HG03039 (cell line): ENCODE data around the gene R3HDM4.
"Not testable (repeated sequence)": the region's sequence is repeated elsewhere in the genome, so short reads cannot be mapped to it uniquely, and the experiment has no call there.

Experiments
- ATAC-seq: cut with Tn5 transposase; IDR thresholded peaks from one replicate; pipeline ENCODE4 v1.9.1; 2021; ENCODE audit warnings: mild to moderate bottlenecking, moderate library complexity; ENCODE audit not compliant: unreplicated experiment

Gene R3HDM4

GRCh38 chr19:862581-863314, 50.3 kb downstream of the R3HDM4 start:
- no peak for ATAC-seq

- ATAC-seq, result no peak
These were observed 51.1 kb downstream of the R3HDM4 start for GRCh38 chr19:861756-862580.

GRCh38 chr19:861141-861755, 51.8 kb downstream of the R3HDM4 start:
- ATAC-seq, result no peak

GRCh38 chr19:858868-859843, 53.9 kb downstream of the R3HDM4 start, which contains the start of gene CFD:
TSS of gene CFD (plus strand) at chr19:859664. CDS start at chr19:859690, 26 bp downstream.
- no peak for ATAC-seq

GRCh38 chr19:858284-858683, 54.7 kb downstream of the R3HDM4 start:
- no peak for ATAC-seq

GRCh38 chr19:855566-856120, 57.4 kb downstream of the R3HDM4 start:
- ATAC-seq, result no peak

GRCh38 chr19:855142-855541, 57.9 kb downstream of the R3HDM4 start:
- no peak for ATAC-seq

GRCh38 chr19:854549-854948, 58.5 kb downstream of the R3HDM4 start:
- ATAC-seq, result no peak

GRCh38 chr19:853614-854220, 59.3 kb downstream of the R3HDM4 start:
- ATAC-seq, result not testable (repeated sequence)

- ATAC-seq, result no peak
These were observed 59.9 kb downstream of the R3HDM4 start for GRCh38 chr19:853014-853585.

- no peak for ATAC-seq
These were observed 60.6 kb downstream of the R3HDM4 start, which contains the start of gene ELANE for GRCh38 chr19:852136-853013. TSS of gene ELANE (plus strand) at chr19:852303. CDS start at chr19:852329, 26 bp downstream.

- no peak for ATAC-seq
These were observed 62.1 kb downstream of the R3HDM4 start for GRCh38 chr19:850979-851335.

GRCh38 chr19:850221-850978, 62.6 kb downstream of the R3HDM4 start:
- ATAC-seq, result no peak

GRCh38 chr19:849195-849594, 63.8 kb downstream of the R3HDM4 start:
- ATAC-seq, result not testable (repeated sequence)

GRCh38 chr19:848386-848921, 64.6 kb downstream of the R3HDM4 start:
- no peak for ATAC-seq
